SK-N-SH (cell line): Measurements from ENCODE around the gene RPL29.

Source experiments
- CTCF ChIP-seq: fragments of 200-600 bp; sonication (generic); IDR thresholded peaks from 2 replicates; pipeline ENCODE4 v1.6.1; 2017; ENCODE audit warnings: antibody characterized with exemption, mild to moderate bottlenecking, moderate library complexity
- ELF1 ChIP-seq: IDR thresholded peaks from 2 replicates; pipeline ENCODE4 v1.4.0; 2012
- EP300 ChIP-seq, 2 experiments: IDR thresholded peaks; 2 replicates each; pipeline versions ENCODE4 v1.4.0 to v1.6.1; 2012; ENCODE audit warnings: borderline replicate concordance in 1 of 2, low read depth in 1 of 2, low read length in 1 of 2
- IRF3 ChIP-seq: fragments of 150-350 bp; IDR thresholded peaks from 2 replicates; pipeline ENCODE4 v1.6.1; 2016; ENCODE audit warnings: mild to moderate bottlenecking, low read depth, low read length
- JUND ChIP-seq: IDR thresholded peaks from 2 replicates; pipeline ENCODE4 v1.4.0; 2012
- NRF1 ChIP-seq: IDR thresholded peaks from 2 replicates; pipeline ENCODE4 v1.6.1; 2012; ENCODE audit warnings: low read depth, mild to moderate bottlenecking, low read length
- POLR2AphosphoS5 ChIP-seq: IDR thresholded peaks from 2 replicates; pipeline ENCODE4 v1.6.1; 2012; ENCODE audit warnings: low read depth, low read length
- RFX5 ChIP-seq: IDR thresholded peaks from 2 replicates; pipeline ENCODE4 v1.6.1; 2012; ENCODE audit warnings: mild to moderate bottlenecking, improper control_type of control experiment, low read length
- SIN3A ChIP-seq: IDR thresholded peaks from 2 replicates; pipeline ENCODE4 v1.6.1; 2012; ENCODE audit warnings: low read depth, mild to moderate bottlenecking, low read length, moderate library complexity, borderline replicate concordance
- TAF1 ChIP-seq: IDR thresholded peaks from 2 replicates; pipeline ENCODE4 v1.6.1; 2012; ENCODE audit warnings: low read depth, mild to moderate bottlenecking, low read length, moderate library complexity, borderline replicate concordance
- TCF12 ChIP-seq: IDR thresholded peaks from 2 replicates; pipeline ENCODE4 v1.4.0; 2012
- USF1 ChIP-seq: IDR thresholded peaks from 2 replicates; pipeline ENCODE4 v1.4.0; 2012; ENCODE audit warnings: low read depth, borderline replicate concordance
- YY1 ChIP-seq: IDR thresholded peaks from 2 replicates; pipeline ENCODE4 v1.4.0; 2012; ENCODE audit warnings: low read depth, mild to moderate bottlenecking

GRCh38 chr3:52022323-52023100 is 26.8 kb upstream of the RPL29 start:
- TF ChIP-seq JUND = no peak
- TF ChIP-seq TAF1 = no peak
- TF ChIP-seq TCF12 = no peak
- TF ChIP-seq POLR2AphosphoS5 = no peak
- TF ChIP-seq CTCF = no peak
- TF ChIP-seq YY1 = no peak
- TF ChIP-seq SIN3A = no peak
- no peak for TF ChIP-seq EP300 (IDR thresholded peaks at IDR 0.05; ENCODE audit: borderline replicate concordance in 1 of 2, low read depth in 1 of 2, low read length in 1 of 2)
- no peak for TF ChIP-seq RFX5
- no peak for TF ChIP-seq ELF1
- TF ChIP-seq IRF3 = no peak
- TF ChIP-seq USF1 = no peak
- TF ChIP-seq NRF1 = no peak
